Esophagus squamous epithelium (tissue), 5 donors: ENCODE data around the gene IFT20. TPM values are rescaled to one million over a fixed set of nuclear protein-coding genes. Genes with fewer than 3 reads are reported as not detected.

Source experiments
- DNase-seq: peaks from one replicate; lab custom pipeline; 2025; lab: John Stamatoyannopoulos, UW
- H3K27ac ChIP-seq, 4 donors: fragments of 200-600 bp; sonication (generic); one replicate each; pipeline ENCODE4 v1.5.1; 2016 to 2019; ENCODE audit warnings: mild to moderate bottlenecking in 1 of 4
- H3K27me3 ChIP-seq, 4 donors: fragments of 200-600 bp; sonication (generic); 1 replicate in 3 of 4; 2 replicates in 1 of 4; pipeline versions ENCODE4 v1.5.1 to v1.6.0; 2017 to 2021; ENCODE audit warnings: antibody characterized with exemption in 1 of 4
- H3K36me3 ChIP-seq, 3 donors: fragments of 200-600 bp; sonication (generic); one replicate each; pipeline ENCODE4 v1.5.1; 2016 to 2019
- H3K4me1 ChIP-seq, 3 donors: fragments of 200-600 bp; sonication (generic); one replicate each; pipeline ENCODE4 v1.5.1; 2017 to 2019
- H3K4me3 ChIP-seq, 4 donors: fragments of 200-600 bp; sonication (generic); 1 replicate in 3 of 4; 2 replicates in 1 of 4; pipeline ENCODE4 v1.5.1; 2016 to 2019; ENCODE audit warnings: mild to moderate bottlenecking in 2 of 4, moderate library complexity in 1 of 4
- H3K9me3 ChIP-seq, 3 donors: fragments of 200-600 bp; sonication (generic); one replicate each; pipeline ENCODE4 v1.5.1; 2016 to 2019
- POLR2A ChIP-seq, 4 donors: fragments of 450-650 bp; IDR thresholded peaks; one replicate each; pipeline ENCODE4 v1.6.1; 2017; ENCODE audit warnings: antibody characterized with exemption in 4 of 4, mild to moderate bottlenecking in 4 of 4, moderate library complexity in 3 of 4
- WGBS, 2 donors: methylation state at CpG; one replicate each; pipeline ENCODE4 v1.1.5; 2018; 5-methylcytosine and 5-hydroxymethylcytosine counted together
- intact Hi-C: fragments of 100-400 bp; cut with DNase I; formaldehyde crosslinking; loops from one replicate; pipeline ENCODE4 v1.15.0; 2022
- total RNA-seq, 4 donors: library from RNA; depleted of rRNA; stranded (reverse); fragments of >200 nt; gene quantifications; one replicate each; pipeline ENCODE4 v1.1.0, GENCODE V29; 2016
- TF ChIP-seq, protein P1 (sequence below), 6 experiments: fragments of 450-650 bp in 4 of 6; fragments of 200-600 bp in 2 of 6; sonication (generic) in 2 of 6; IDR thresholded peaks; one replicate each; pipeline ENCODE4 v1.5.1; 2016 to 2019; ENCODE audit warnings: antibody characterized with exemption in 6 of 6, mild to moderate bottlenecking in 4 of 6, moderate library complexity in 4 of 6
- donor health status: DM: yes; HTN: yes; CAD: no.

The IFT20 gene, protein sequence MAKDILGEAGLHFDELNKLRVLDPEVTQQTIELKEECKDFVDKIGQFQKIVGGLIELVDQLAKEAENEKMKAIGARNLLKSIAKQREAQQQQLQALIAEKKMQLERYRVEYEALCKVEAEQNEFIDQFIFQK
- total RNA-seq, result 10 to 100 TPM in 3 of 4 donors, 1 to 10 TPM in 1; 8.5 to 31.5 (median 17.1) TPM

DNA sequence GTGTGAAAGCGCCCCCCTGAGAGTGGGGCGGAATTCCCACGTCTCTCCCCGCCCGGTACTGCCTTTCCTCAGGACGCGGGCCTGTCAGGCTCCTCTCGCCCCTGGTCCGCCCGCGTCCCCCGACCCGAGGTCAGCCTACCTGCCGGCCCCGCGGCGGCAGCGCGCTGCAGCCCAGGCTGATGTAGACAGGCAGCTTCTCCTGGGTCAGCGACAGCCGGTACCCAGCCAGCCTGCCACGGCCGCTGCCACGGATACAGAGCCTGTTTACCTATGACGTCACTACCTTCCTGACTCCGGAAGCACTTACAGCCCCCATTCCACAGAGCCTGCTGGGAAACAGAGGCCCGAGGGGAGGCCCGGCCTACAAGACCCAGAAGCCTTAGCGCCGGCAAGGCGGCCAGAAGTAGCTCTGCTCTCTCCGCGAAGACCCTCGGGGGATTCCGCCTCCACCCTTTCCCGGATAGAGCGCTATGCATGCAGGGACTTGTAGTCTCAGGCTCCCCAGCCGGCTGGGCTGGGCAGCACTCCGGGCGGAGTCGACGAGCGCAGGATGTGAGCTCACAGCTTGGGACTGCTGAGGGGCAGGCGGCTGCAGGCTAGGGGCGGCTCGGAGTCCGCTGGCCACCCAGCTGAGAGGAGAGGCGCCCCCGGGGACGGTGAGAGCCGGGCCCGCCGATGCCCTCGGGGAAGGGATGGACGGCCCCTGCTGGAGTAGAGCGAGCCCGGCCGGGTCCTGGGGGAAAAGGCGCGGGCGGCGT, at the start of gene IFT20, which contains the start of gene TNFAIP1:
TSS of gene IFT20 (minus strand) at position 272 of the 758 bp plus-strand sequence. CDS start 3,487 bp downstream, outside the sequence.
TSS of gene TNFAIP1 (plus strand) at position 561 of the 758 bp plus-strand sequence. CDS start 3,761 bp downstream, outside the sequence.
- DNase-seq, result peak; percentile 98
- intact Hi-C loops, result no loop called here
- WGBS, 2 donors, result 0% methylated on average over 18 of the region's 62 CpGs; no CpG with 5 or more reads in 1 of the 2 donors
- no peaks in the 10 kb centered on the region for H3K9me3 ChIP-seq
- TF ChIP-seq, protein P1, sequence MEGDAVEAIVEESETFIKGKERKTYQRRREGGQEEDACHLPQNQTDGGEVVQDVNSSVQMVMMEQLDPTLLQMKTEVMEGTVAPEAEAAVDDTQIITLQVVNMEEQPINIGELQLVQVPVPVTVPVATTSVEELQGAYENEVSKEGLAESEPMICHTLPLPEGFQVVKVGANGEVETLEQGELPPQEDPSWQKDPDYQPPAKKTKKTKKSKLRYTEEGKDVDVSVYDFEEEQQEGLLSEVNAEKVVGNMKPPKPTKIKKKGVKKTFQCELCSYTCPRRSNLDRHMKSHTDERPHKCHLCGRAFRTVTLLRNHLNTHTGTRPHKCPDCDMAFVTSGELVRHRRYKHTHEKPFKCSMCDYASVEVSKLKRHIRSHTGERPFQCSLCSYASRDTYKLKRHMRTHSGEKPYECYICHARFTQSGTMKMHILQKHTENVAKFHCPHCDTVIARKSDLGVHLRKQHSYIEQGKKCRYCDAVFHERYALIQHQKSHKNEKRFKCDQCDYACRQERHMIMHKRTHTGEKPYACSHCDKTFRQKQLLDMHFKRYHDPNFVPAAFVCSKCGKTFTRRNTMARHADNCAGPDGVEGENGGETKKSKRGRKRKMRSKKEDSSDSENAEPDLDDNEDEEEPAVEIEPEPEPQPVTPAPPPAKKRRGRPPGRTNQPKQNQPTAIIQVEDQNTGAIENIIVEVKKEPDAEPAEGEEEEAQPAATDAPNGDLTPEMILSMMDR (IDR thresholded peaks at IDR 0.05), result peak in 3 of 6 experiments; percentile 2 to 18 (median 14)
- TF ChIP-seq POLR2A (IDR thresholded peaks at IDR 0.05), result peak in 3 of 4 donors; percentile 94 to 98 (median 95)
- H3K36me3 ChIP-seq, result peaks cover 4 to 29% (median 12%) of the 10 kb centered on the region in 3 donors
- H3K4me3 ChIP-seq, result peak within 1 kb of the TSS; percentile 77 to 96 (median 90)
- peak within 1 kb of the TSS; percentile 97 to 99 (median 98) for H3K27ac ChIP-seq
- no peaks in the 10 kb centered on the region for H3K27me3 ChIP-seq
- peaks cover 27 to 64% (median 42%) of the 10 kb centered on the region in 3 donors for H3K4me1 ChIP-seq

DNA sequence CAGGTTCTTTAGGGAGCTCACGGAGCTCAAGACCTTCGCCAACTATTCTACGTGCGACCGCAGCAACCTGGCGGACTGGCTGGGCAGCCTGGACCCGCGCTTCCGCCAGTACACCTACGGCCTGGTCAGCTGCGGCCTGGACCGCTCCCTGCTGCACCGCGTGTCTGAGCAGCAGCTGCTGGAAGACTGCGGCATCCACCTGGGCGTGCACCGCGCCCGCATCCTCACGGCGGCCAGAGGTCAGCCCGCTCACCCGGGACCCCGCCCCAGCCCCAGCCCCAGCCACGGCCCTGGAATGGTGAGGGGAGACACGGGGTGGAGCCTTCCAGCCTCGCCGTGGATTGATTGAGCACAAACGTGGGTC, 49.7 kb upstream of the IFT20 start:
- WGBS, 2 donors, result 4% methylated on average over 14 of the region's 29 CpGs; no CpG with 5 or more reads in 1 of the 2 donors
- peaks cover 0 to 27% (median 0%) of the 10 kb centered on the region in 3 donors for H3K36me3 ChIP-seq

DNA sequence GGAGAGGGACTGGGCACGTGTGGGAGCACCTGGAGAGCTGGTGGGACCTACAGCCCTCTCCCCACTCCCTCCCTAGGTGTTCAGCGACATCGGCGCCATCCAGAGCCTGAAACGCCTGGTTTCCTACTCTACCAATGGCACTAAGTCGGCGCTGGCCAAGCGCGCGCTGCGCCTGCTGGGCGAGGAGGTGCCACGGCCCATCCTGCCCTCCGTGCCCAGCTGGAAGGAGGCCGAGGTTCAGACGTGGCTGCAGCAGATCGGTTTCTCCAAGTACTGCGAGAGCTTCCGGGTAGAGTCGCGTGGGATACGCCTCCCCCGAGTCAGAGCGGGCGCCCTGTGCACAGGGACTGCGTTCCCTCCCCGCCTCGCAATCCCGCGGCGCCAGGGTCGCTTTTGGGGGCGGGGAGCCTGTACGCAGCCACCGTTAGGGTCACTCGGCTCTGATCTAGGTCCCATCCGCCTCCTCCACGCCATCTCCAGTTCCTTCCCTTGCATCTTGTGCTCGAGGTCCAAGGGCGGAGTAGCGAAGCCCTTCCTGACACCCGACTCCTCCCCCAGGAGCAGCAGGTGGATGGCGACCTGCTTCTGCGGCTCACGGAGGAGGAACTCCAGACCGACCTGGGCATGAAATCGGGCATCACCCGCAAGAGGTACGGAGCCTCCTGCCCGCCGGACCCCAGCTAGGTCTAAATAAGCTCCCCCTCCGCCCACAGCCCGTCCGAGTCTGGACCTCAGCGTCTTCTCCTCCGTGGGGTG, 49.2 kb upstream of the IFT20 start:
- H3K27ac ChIP-seq, result peak overlapping the region; percentile 2 to 65 (median 55)

More for the DNA sequence above, 49.7 kb upstream of the IFT20 start:
- no peak for DNase-seq
- TF ChIP-seq POLR2A (IDR thresholded peaks at IDR 0.05), result no peak
- TF ChIP-seq, protein P1 (IDR thresholded peaks at IDR 0.05), result no peak
- intact Hi-C loops, result no loop called here
- H3K4me1 ChIP-seq, result peaks cover 0 to 34% (median 6%) of the 10 kb centered on the region in 3 donors
- H3K27me3 ChIP-seq, result peaks cover 0 to 14% (median 0%) of the 10 kb centered on the region in 4 donors
- H3K27ac ChIP-seq, result peak overlapping the region in 3 of 4 donors; percentile 2 to 58 (median 52)
- peak overlapping the region; percentile 36 to 73 (median 55) for H3K4me3 ChIP-seq
- H3K9me3 ChIP-seq, result no peaks in the 10 kb centered on the region

DNA sequence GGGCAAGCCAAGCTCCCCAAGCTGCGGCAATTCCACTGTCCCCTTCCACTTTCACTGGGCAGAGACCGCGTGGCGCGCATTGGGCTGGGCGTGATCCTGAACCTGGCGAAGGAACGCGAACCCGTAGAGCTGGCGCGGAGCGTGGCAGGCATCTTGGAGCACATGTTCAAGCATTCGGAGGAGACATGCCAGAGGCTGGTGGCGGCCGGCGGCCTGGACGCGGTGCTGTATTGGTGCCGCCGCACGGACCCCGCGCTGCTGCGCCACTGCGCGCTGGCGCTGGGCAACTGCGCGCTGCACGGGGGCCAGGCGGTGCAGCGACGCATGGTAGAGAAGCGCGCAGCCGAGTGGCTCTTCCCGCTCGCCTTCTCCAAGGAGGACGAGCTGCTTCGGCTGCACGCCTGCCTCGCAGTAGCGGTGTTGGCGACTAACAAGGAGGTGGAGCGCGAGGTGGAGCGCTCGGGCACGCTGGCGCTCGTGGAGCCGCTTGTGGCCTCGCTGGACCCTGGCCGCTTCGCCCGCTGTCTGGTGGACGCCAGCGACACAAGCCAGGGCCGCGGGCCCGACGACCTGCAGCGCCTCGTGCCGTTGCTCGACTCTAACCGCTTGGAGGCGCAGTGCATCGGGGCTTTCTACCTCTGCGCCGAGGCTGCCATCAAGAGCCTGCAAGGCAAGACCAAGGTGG, 46.0 kb upstream of the IFT20 start:
- DNase-seq, result no peak
- intact Hi-C loops, result no loop called here
- H3K27me3 ChIP-seq, result peaks cover 0 to 14% (median 0%) of the 10 kb centered on the region in 4 donors
- no peaks in the 10 kb centered on the region for H3K9me3 ChIP-seq
- TF ChIP-seq, protein P1 (IDR thresholded peaks at IDR 0.05), result peak in 2 of 6 experiments; percentile 13 to 30
- no peak for TF ChIP-seq POLR2A (IDR thresholded peaks at IDR 0.05)
- no peak overlapping the region for H3K27ac ChIP-seq
- WGBS, 2 donors, result 30% methylated on average over 14 of the region's 72 CpGs; no CpG with 5 or more reads in 1 of the 2 donors
- peak overlapping the region in 3 of 4 donors; percentile 16 to 32 (median 25) for H3K4me3 ChIP-seq
- peaks cover 0 to 34% (median 6%) of the 10 kb centered on the region in 3 donors for H3K4me1 ChIP-seq
- H3K36me3 ChIP-seq, result no peaks in the 10 kb centered on the region

More for the DNA sequence above, 49.2 kb upstream of the IFT20 start:
- intact Hi-C loops, result no loop called here
- peaks cover 0 to 14% (median 0%) of the 10 kb centered on the region in 4 donors for H3K27me3 ChIP-seq
- H3K9me3 ChIP-seq, result no peaks in the 10 kb centered on the region
- peak overlapping the region; percentile 36 to 73 (median 55) for H3K4me3 ChIP-seq
- peak in 1 of 4 donors; percentile 41 for TF ChIP-seq POLR2A (IDR thresholded peaks at IDR 0.05)
- TF ChIP-seq, protein P1 (IDR thresholded peaks at IDR 0.05), result no peak
- DNase-seq, result no peak
- WGBS, 2 donors, result 16 to 29% methylated on average over 11 of the region's 56 CpGs
- H3K4me1 ChIP-seq, result peaks cover 0 to 34% (median 6%) of the 10 kb centered on the region in 3 donors
- H3K36me3 ChIP-seq, result peaks cover 0 to 21% (median 0%) of the 10 kb centered on the region in 3 donors
